ENCODE results near the gene SLC22A23.
A peak's percentile ranks its signal among the peaks of the same experiment; 100 is the strongest.

Gene SLC22A23

DNA sequence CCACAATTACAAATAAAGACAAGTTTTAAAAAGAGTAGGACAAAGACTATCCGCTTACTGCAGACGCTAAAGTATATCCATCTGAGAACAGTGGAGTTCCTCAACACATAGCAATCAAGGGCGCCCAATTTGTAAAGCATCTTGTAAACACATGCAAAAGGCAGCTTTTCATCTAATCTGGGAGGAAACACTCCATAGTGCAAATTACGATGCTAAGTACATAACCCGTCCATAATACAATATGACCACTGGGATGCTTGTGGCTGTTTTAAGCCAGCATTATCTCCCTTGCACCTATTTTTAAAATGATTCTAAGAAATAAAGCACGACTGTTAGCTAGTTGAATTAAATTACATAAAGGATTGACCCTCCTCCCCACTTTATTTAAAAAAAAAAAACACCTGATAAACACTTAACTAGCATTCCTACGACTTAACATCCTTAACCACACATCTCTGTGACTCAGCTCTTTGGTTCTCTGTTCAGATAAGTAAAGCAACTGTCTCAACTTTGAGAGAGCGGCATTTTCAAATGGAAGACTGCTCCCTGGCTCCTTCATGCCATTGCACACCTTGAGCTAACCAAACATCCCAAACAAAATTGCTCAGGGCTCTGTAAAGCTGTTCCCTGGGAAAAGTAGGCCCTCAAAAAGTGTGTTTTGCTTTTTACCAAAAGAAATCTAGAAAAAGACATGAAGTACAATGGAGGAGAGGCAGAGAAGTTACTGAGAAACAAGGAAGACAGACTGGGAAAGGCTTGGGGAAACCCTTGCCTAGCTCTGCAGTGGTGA, 14.2 kb downstream of the SLC22A23 start:
- H3K27ac ChIP-seq (ENCODE audit: low read depth, low read length), result peak overlapping the region; percentile 39
- H3K9ac ChIP-seq (ENCODE audit: low read depth, low read length), result no peak overlapping the region
- H3K27me3 ChIP-seq (ENCODE audit: control insufficient read depth, insufficient read depth, low read length), result no peaks in the 10 kb centered on the region
- H3K4me1 ChIP-seq (ENCODE audit: control insufficient read depth, insufficient read depth, low read length), result peaks cover 22% of the 10 kb centered on the region
- H3K9me3 ChIP-seq (ENCODE audit: control insufficient read depth, insufficient read depth, low read length), result no peaks in the 10 kb centered on the region
- H3K4me3 ChIP-seq (ENCODE audit: low read depth, low read length), result no peak overlapping the region
- no peaks in the 10 kb centered on the region for H3K36me3 ChIP-seq (ENCODE audit: control insufficient read depth, insufficient read depth, low read length)

DNA sequence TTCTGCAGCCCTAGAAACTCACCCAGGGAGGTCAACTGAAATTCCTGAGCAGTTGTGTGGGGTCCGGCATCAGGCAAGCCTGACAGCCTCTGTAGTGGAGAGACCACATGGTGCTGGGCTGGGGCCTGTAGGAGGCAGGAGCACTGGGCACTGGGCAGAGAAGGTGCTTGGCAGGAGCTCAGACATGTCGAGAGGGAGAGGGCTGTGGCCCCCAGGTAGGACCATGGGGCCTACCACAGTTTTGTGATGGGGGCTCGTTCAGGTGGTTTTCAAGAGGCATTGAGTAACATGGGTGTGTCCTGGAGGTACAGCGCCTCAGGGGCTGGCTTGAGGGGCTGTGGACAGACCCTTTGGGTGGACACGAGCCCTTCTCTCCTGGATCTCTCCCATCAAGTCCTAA, 15.9 kb downstream of the SLC22A23 start:
- H3K9ac ChIP-seq (ENCODE audit: low read depth, low read length), result no peak overlapping the region
- no peak overlapping the region for H3K4me3 ChIP-seq (ENCODE audit: low read depth, low read length)
- H3K4me1 ChIP-seq (ENCODE audit: control insufficient read depth, insufficient read depth, low read length), result peaks cover 22% of the 10 kb centered on the region
- no peaks in the 10 kb centered on the region for H3K36me3 ChIP-seq (ENCODE audit: control insufficient read depth, insufficient read depth, low read length)
- H3K9me3 ChIP-seq (ENCODE audit: control insufficient read depth, insufficient read depth, low read length), result no peaks in the 10 kb centered on the region
- no peak overlapping the region for H3K27ac ChIP-seq (ENCODE audit: low read depth, low read length)
- H3K27me3 ChIP-seq (ENCODE audit: control insufficient read depth, insufficient read depth, low read length), result no peaks in the 10 kb centered on the region

DNA sequence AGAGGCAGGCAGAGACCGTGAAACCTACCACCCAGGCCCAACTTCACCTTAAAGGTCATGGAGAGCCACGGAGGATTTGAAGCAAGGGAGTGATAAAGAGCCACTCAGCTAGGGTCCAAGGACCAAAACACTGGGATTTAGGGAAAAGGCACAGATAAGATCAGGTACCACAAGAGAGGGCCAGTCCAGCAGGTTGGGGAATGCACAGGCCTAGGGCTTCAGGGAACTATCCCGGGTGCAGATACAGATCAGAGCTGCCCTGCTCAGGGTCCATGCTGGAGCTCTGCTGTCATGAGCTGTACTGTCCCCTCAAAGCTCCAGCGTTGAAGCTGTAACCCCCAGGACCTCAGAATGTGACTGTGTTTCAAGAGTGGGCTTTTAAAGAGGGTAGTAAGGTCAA, 16.9 kb downstream of the SLC22A23 start:
- Histone ChIP-seq H3K9ac (ENCODE audit: low read depth, low read length) (no peak overlapping the region), H3K4me1 (ENCODE audit: control insufficient read depth, insufficient read depth, low read length) (peaks cover 22% of the 10 kb centered on the region), H3K4me3 (ENCODE audit: low read depth, low read length) (no peak overlapping the region), H3K9me3 (ENCODE audit: control insufficient read depth, insufficient read depth, low read length) (no peaks in the 10 kb centered on the region), H3K27ac (ENCODE audit: low read depth, low read length) (no peak overlapping the region), H3K27me3 (ENCODE audit: control insufficient read depth, insufficient read depth, low read length) (no peaks in the 10 kb centered on the region), H3K36me3 (ENCODE audit: control insufficient read depth, insufficient read depth, low read length) (no peaks in the 10 kb centered on the region)

DNA sequence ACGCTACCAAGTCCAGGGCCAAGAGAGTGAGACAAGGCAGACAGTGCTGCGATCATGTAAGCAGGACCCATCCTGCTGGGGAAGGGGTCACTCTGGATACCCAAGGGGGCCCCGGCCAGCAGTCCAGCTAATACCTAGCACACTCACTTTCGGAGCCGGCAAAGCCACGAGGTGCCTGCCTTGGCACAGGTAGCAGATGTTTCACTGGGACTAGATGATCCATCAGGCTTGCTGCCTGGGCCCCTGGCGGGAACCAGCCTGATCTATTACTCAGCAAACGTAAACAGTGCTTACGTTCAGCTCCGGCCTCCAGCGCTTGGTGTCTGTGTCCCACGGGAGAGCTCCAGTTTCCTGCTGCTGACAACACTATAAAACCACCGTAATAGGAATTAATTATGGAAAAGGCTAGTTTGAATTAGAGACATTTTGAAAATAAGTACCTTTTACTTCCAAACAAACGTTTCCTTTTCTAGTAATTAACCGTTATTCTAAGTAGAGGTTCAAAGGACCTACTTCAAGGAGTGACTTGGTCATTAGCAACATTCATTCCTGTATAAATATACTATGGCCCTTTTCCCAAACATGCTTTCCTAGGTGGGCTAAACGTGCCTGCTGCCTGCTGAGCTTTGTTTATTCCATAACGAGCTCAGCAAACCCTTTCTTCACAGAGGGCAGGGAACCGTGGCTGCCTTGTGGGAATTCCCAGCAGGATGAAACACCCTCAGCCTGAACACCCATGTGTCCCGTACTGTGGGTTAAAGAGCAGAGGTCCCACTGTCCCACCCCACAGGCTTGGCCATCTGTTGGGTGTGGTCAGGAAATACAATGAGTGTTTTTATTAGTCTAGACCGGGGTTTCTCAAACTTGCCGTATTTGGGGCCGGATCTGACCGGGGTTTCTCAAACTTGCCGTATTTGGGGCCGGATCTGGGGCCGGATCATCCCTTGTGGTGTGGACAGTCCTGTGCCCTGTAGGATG, 18.4 kb downstream of the SLC22A23 start:
- H3K4me3 ChIP-seq (ENCODE audit: low read depth, low read length), result no peak overlapping the region
- no peak overlapping the region for H3K9ac ChIP-seq (ENCODE audit: low read depth, low read length)
- peak overlapping the region; percentile 56 for H3K27ac ChIP-seq (ENCODE audit: low read depth, low read length)
- no peaks in the 10 kb centered on the region for H3K27me3 ChIP-seq (ENCODE audit: control insufficient read depth, insufficient read depth, low read length)
- no peaks in the 10 kb centered on the region for H3K9me3 ChIP-seq (ENCODE audit: control insufficient read depth, insufficient read depth, low read length)
- H3K4me1 ChIP-seq (ENCODE audit: control insufficient read depth, insufficient read depth, low read length), result peaks cover 10% of the 10 kb centered on the region; the same call in 1 of the 2 replicates
- no peaks in the 10 kb centered on the region for H3K36me3 ChIP-seq (ENCODE audit: control insufficient read depth, insufficient read depth, low read length)

DNA sequence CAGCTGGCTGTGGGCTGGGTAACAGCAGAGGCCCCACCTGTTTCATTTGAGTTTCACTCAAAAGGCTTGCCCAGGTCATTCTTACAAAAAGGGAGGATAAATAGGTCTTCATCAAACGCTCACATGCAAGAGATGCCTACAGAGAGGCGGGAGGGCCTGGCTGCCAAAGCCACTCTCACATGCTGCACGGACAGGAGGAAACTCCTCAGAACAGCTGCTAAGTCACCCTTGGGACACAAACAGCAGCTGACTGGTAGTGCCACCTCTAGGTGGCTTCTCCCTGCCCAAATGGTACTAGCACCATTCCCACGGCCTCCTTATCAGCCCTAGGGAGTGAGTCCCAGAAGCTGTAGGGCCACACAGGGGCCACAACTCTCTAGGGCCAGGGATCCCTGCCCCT, 23.8 kb downstream of the SLC22A23 start:
- peaks cover 1% of the 10 kb centered on the region; the same call in 1 of the 2 replicates for H3K4me1 ChIP-seq (ENCODE audit: control insufficient read depth, insufficient read depth, low read length)
- no peak overlapping the region for H3K9ac ChIP-seq (ENCODE audit: low read depth, low read length)
- H3K9me3 ChIP-seq (ENCODE audit: control insufficient read depth, insufficient read depth, low read length), result no peaks in the 10 kb centered on the region
- H3K4me3 ChIP-seq (ENCODE audit: low read depth, low read length), result no peak overlapping the region
- no peak overlapping the region for H3K27ac ChIP-seq (ENCODE audit: low read depth, low read length)
- no peaks in the 10 kb centered on the region for H3K36me3 ChIP-seq (ENCODE audit: control insufficient read depth, insufficient read depth, low read length)
- no peaks in the 10 kb centered on the region for H3K27me3 ChIP-seq (ENCODE audit: control insufficient read depth, insufficient read depth, low read length)

DNA sequence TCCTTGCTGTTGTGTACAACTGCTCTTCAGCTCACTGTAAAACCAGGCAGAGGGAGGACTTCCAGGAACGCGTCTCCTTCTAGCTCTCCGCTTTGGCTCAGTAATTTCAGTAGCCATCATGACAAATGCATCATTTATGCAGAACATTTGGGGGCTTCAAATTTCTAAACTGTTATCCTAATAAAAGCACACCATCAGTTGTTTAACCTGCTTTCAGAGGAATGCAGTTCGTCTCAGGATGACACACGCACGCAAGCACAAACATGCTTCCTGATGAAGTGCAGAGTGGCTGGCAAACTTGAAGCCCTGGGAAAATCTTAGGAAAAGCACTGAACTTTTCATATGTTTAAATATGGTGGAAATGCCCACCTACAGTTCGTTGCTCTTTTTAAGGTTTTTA, 24.4 kb downstream of the SLC22A23 start:
- no peak overlapping the region for H3K4me3 ChIP-seq (ENCODE audit: low read depth, low read length)
- no peak overlapping the region for H3K9ac ChIP-seq (ENCODE audit: low read depth, low read length)
- H3K27ac ChIP-seq (ENCODE audit: low read depth, low read length), result no peak overlapping the region
- H3K4me1 ChIP-seq (ENCODE audit: control insufficient read depth, insufficient read depth, low read length), result peaks cover 6% of the 10 kb centered on the region
- H3K9me3 ChIP-seq (ENCODE audit: control insufficient read depth, insufficient read depth, low read length), result no peaks in the 10 kb centered on the region
- H3K27me3 ChIP-seq (ENCODE audit: control insufficient read depth, insufficient read depth, low read length), result no peaks in the 10 kb centered on the region
- no peaks in the 10 kb centered on the region for H3K36me3 ChIP-seq (ENCODE audit: control insufficient read depth, insufficient read depth, low read length)

- H3K9me3 ChIP-seq (ENCODE audit: control insufficient read depth, insufficient read depth, low read length), result no peaks in the 10 kb centered on the region
- no peak overlapping the region for H3K4me3 ChIP-seq (ENCODE audit: low read depth, low read length)
- H3K36me3 ChIP-seq (ENCODE audit: control insufficient read depth, insufficient read depth, low read length), result no peaks in the 10 kb centered on the region
- no peaks in the 10 kb centered on the region for H3K27me3 ChIP-seq (ENCODE audit: control insufficient read depth, insufficient read depth, low read length)
- H3K4me1 ChIP-seq (ENCODE audit: control insufficient read depth, insufficient read depth, low read length), result peaks cover 10% of the 10 kb centered on the region
- H3K9ac ChIP-seq (ENCODE audit: low read depth, low read length), result no peak overlapping the region
- H3K27ac ChIP-seq (ENCODE audit: low read depth, low read length), result no peak overlapping the region
Observed at GRCh38 chr6:3431994-3432393, 24.9 kb downstream of the SLC22A23 start.

GRCh38 chr6:3429211-3429610, 27.6 kb downstream of the SLC22A23 start:
- Histone ChIP-seq H3K4me3 (ENCODE audit: low read depth, low read length) (no peak overlapping the region), H3K27me3 (ENCODE audit: control insufficient read depth, insufficient read depth, low read length) (no peaks in the 10 kb centered on the region), H3K36me3 (ENCODE audit: control insufficient read depth, insufficient read depth, low read length) (no peaks in the 10 kb centered on the region), H3K9me3 (ENCODE audit: control insufficient read depth, insufficient read depth, low read length) (no peaks in the 10 kb centered on the region), H3K27ac (ENCODE audit: low read depth, low read length) (no peak overlapping the region), H3K4me1 (ENCODE audit: control insufficient read depth, insufficient read depth, low read length) (peaks cover 28% of the 10 kb centered on the region), H3K9ac (ENCODE audit: low read depth, low read length) (no peak overlapping the region)

DNA sequence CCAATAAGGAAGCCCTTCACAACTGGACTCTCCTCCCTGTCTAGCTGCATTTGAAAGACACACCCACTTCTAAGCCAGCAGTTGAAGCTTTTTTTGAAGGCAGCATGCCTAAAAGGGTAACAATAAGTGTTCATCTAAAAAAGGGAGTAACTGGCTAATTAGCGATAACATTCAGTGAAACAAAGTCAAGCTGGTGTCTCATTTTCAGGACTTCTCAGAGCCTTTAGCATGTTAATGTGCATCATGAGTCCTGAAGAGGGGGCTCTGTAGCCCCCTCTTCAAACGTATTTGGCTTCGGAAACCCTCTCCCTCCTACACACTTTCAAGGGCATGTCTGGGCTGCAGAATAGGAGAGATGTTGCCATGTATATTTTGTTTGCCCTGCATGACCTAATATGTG, 28.1 kb downstream of the SLC22A23 start:
- Histone ChIP-seq H3K9me3 (ENCODE audit: control insufficient read depth, insufficient read depth, low read length) (no peaks in the 10 kb centered on the region), H3K4me3 (ENCODE audit: low read depth, low read length) (no peak overlapping the region), H3K4me1 (ENCODE audit: control insufficient read depth, insufficient read depth, low read length) (peaks cover 34% of the 10 kb centered on the region), H3K27ac (ENCODE audit: low read depth, low read length) (no peak overlapping the region), H3K36me3 (ENCODE audit: control insufficient read depth, insufficient read depth, low read length) (no peaks in the 10 kb centered on the region), H3K9ac (ENCODE audit: low read depth, low read length) (no peak overlapping the region), H3K27me3 (ENCODE audit: control insufficient read depth, insufficient read depth, low read length) (no peaks in the 10 kb centered on the region)

- peaks cover 38% of the 10 kb centered on the region for H3K4me1 ChIP-seq (ENCODE audit: control insufficient read depth, insufficient read depth, low read length)
- no peak overlapping the region for H3K4me3 ChIP-seq (ENCODE audit: low read depth, low read length)
- H3K27me3 ChIP-seq (ENCODE audit: control insufficient read depth, insufficient read depth, low read length), result no peaks in the 10 kb centered on the region
- no peaks in the 10 kb centered on the region for H3K36me3 ChIP-seq (ENCODE audit: control insufficient read depth, insufficient read depth, low read length)
- H3K27ac ChIP-seq (ENCODE audit: low read depth, low read length), result no peak overlapping the region
- H3K9me3 ChIP-seq (ENCODE audit: control insufficient read depth, insufficient read depth, low read length), result no peaks in the 10 kb centered on the region
- no peak overlapping the region for H3K9ac ChIP-seq (ENCODE audit: low read depth, low read length)
Observed at GRCh38 chr6:3428247-3428646, 28.6 kb downstream of the SLC22A23 start.

- no peak overlapping the region for H3K27ac ChIP-seq (ENCODE audit: low read depth, low read length)
- no peaks in the 10 kb centered on the region for H3K36me3 ChIP-seq (ENCODE audit: control insufficient read depth, insufficient read depth, low read length)
- no peaks in the 10 kb centered on the region for H3K27me3 ChIP-seq (ENCODE audit: control insufficient read depth, insufficient read depth, low read length)
- peaks cover 44% of the 10 kb centered on the region for H3K4me1 ChIP-seq (ENCODE audit: control insufficient read depth, insufficient read depth, low read length)
- no peak overlapping the region for H3K4me3 ChIP-seq (ENCODE audit: low read depth, low read length)
- H3K9me3 ChIP-seq (ENCODE audit: control insufficient read depth, insufficient read depth, low read length), result no peaks in the 10 kb centered on the region
- H3K9ac ChIP-seq (ENCODE audit: low read depth, low read length), result no peak overlapping the region
Observed at GRCh38 chr6:3427687-3428085, 29.2 kb downstream of the SLC22A23 start.

All from HUES48 (cell line).